Fibroblast of lung (primary cell): ENCODE results near the gene LAMA4. TPM values are rescaled to one million over a fixed set of nuclear protein-coding genes. Genes with fewer than 3 reads are reported as not detected.

Experiments used
- DNase-seq, 2 donors: peaks; one replicate each; pipeline versions ENCODE4 v3.0.0 to v3.0.0-alpha.2; 2010; ENCODE audit warnings: low read depth in 2 of 2
- H2AFZ ChIP-seq: 2 replicates; pipeline ENCODE4 v1.5.1; 2012; ENCODE audit warnings: low read length, control low read depth, inconsistent platforms
- H3K27ac ChIP-seq: 2 replicates; pipeline ENCODE4 v1.5.1; 2011; ENCODE audit warnings: low read length, control low read depth; ENCODE audit not compliant: insufficient read depth
- H3K27me3 ChIP-seq: 2 replicates; pipeline ENCODE4 v1.5.1; 2011; ENCODE audit warnings: mild to moderate bottlenecking, low read length; ENCODE audit not compliant: control insufficient read depth, insufficient read depth
- H3K36me3 ChIP-seq: 2 replicates; pipeline ENCODE4 v1.5.1; 2011; ENCODE audit warnings: low read length; ENCODE audit not compliant: control insufficient read depth, insufficient read depth
- H3K4me1 ChIP-seq: 2 replicates; pipeline ENCODE4 v1.5.1; 2011; ENCODE audit warnings: low read length; ENCODE audit not compliant: control insufficient read depth, insufficient read depth; ENCODE audit errors: extremely low read depth
- H3K4me2 ChIP-seq: 2 replicates; pipeline ENCODE4 v1.5.1; 2011; ENCODE audit warnings: low read length, control low read depth; ENCODE audit not compliant: insufficient read depth; ENCODE audit errors: extremely low read depth
- H3K4me3 ChIP-seq, 4 experiments: fragments of 200-600 bp in 1 of 4; sonication (generic) in 1 of 4; replicated peaks in 1 of 4; 2 replicates each; pipeline ENCODE4 v1.5.1; 2011 to 2016; ENCODE audit warnings: low read length in 4 of 4, low read depth in 3 of 4, mild to moderate bottlenecking in 3 of 4, control low read depth in 2 of 4, inconsistent platforms in 1 of 4, mixed read lengths in 1 of 4; ENCODE audit not compliant: insufficient read depth in 1 of 4; ENCODE audit errors: control extremely low read depth in 1 of 4
- H3K79me2 ChIP-seq: 2 replicates; pipeline ENCODE4 v1.5.1; 2012; ENCODE audit warnings: mild to moderate bottlenecking, low read length, inconsistent platforms; ENCODE audit not compliant: control insufficient read depth, insufficient read depth
- H3K9ac ChIP-seq: 2 replicates; pipeline ENCODE4 v1.5.1; 2011; ENCODE audit warnings: mild to moderate bottlenecking, low read length, control low read depth; ENCODE audit not compliant: insufficient read depth
- H3K9me3 ChIP-seq: 2 replicates; pipeline ENCODE4 v1.5.1; 2012; ENCODE audit warnings: low read depth, low read length; ENCODE audit not compliant: control insufficient read depth, insufficient read depth
- H4K20me1 ChIP-seq: 2 replicates; pipeline ENCODE4 v1.5.1; 2011; ENCODE audit warnings: low read length; ENCODE audit not compliant: control insufficient read depth, insufficient read depth; ENCODE audit errors: extremely low read depth
- CTCF ChIP-seq, 2 donors: IDR thresholded peaks in 1 of 2; conservative IDR thresholded peaks in 1 of 2; 1 replicate in 1 of 2; 2 replicates in 1 of 2; pipeline ENCODE4 v1.5.1; 2011 to 2012; ENCODE audit warnings: low read length in 2 of 2, control low read depth in 1 of 2, inconsistent platforms in 1 of 2, low read depth in 1 of 2, mild to moderate bottlenecking in 1 of 2
- EZH2 ChIP-seq: IDR thresholded peaks from 2 replicates; pipeline ENCODE4 v1.5.1; 2012; ENCODE audit warnings: low read length, control low read depth, mild to moderate bottlenecking; ENCODE audit errors: missing control alignments
- polyA plus RNA-seq, 2 donors: library from polyadenylated mRNA; depleted of rRNA in 1 of 2; stranded (reverse) in 1 of 2; unstranded in 1 of 2; fragments of >200 nt; gene quantifications; 2 replicates each; pipeline ENCODE4 v1.2.1, GENCODE V29; 2011 to 2012; ENCODE audit warnings: missing spikeins in 1 of 2
- total RNA-seq: library from RNA; depleted of rRNA; stranded (reverse); fragments of >200 nt; gene quantifications from 2 replicates; pipeline ENCODE4 v1.2.1, GENCODE V29; 2014

The LAMA4 gene
- total and polyA plus RNA-seq, 2 donors (not counting 1 experiment from before 2014, with no cell fraction given): 636 to 662 TPM

GRCh38 chr6:112275365-112275764, 21.0 kb upstream of the LAMA4 start:
- Histone ChIP-seq H3K36me3 (no peaks in the 10 kb centered on the region), H3K4me2 (no peak overlapping the region), H3K9me3 (no peaks in the 10 kb centered on the region), H3K4me1 (peaks cover 5% of the 10 kb centered on the region), H2AFZ (no peak overlapping the region), H3K4me3 (no peak overlapping the region), H3K27ac (no peak overlapping the region), H3K27me3 (no peaks in the 10 kb centered on the region), H3K79me2 (no peaks in the 10 kb centered on the region), H4K20me1 (no peaks in the 10 kb centered on the region), H3K9ac (no peak overlapping the region)
- TF ChIP-seq EZH2: no peak
- TF ChIP-seq CTCF (conservative IDR thresholded peaks at IDR 0.05 in 1 of 2, IDR thresholded peaks at IDR 0.05 in 1 of 2; ENCODE audit: low read depth in 1 of 2, low read length in 2 of 2): no peak
- no peak for DNase-seq

- no peak for TF ChIP-seq EZH2
- no peak for TF ChIP-seq CTCF (conservative IDR thresholded peaks at IDR 0.05 in 1 of 2, IDR thresholded peaks at IDR 0.05 in 1 of 2; ENCODE audit: low read depth in 1 of 2, low read length in 2 of 2)
- no peak overlapping the region for H2AFZ ChIP-seq
- no peak overlapping the region for H3K4me2 ChIP-seq
- no peaks in the 10 kb centered on the region for H3K36me3 ChIP-seq
- H4K20me1 ChIP-seq: no peaks in the 10 kb centered on the region
- no peaks in the 10 kb centered on the region for H3K27me3 ChIP-seq
- H3K9me3 ChIP-seq: no peaks in the 10 kb centered on the region
- H3K79me2 ChIP-seq: no peaks in the 10 kb centered on the region
- no peak overlapping the region for H3K27ac ChIP-seq
- peaks cover 5% of the 10 kb centered on the region for H3K4me1 ChIP-seq
- DNase-seq: no peak
- no peak overlapping the region for H3K9ac ChIP-seq
- no peak overlapping the region for H3K4me3 ChIP-seq
Measured at GRCh38 chr6:112274774-112275173, 20.4 kb upstream of the LAMA4 start.

- no peak for TF ChIP-seq CTCF (conservative IDR thresholded peaks at IDR 0.05 in 1 of 2, IDR thresholded peaks at IDR 0.05 in 1 of 2; ENCODE audit: low read depth in 1 of 2, low read length in 2 of 2)
- no peak for TF ChIP-seq EZH2
- no peak overlapping the region for H3K27ac ChIP-seq
Measured at GRCh38 chr6:112272799-112273198, 18.4 kb upstream of the LAMA4 start.

More at GRCh38 chr6:112272799-112273198, 18.4 kb upstream of the LAMA4 start:
- H2AFZ ChIP-seq: no peak overlapping the region
- no peak for DNase-seq
- H3K36me3 ChIP-seq: no peaks in the 10 kb centered on the region
- no peaks in the 10 kb centered on the region for H3K27me3 ChIP-seq
- no peak overlapping the region for H3K4me2 ChIP-seq
- no peaks in the 10 kb centered on the region for H3K4me1 ChIP-seq
- no peaks in the 10 kb centered on the region for H4K20me1 ChIP-seq
- no peaks in the 10 kb centered on the region for H3K9me3 ChIP-seq
- no peak overlapping the region for H3K9ac ChIP-seq
- no peaks in the 10 kb centered on the region for H3K79me2 ChIP-seq
- H3K4me3 ChIP-seq: no peak overlapping the region
